GM18499 (cell line): ENCODE measurements around the gene FSHR.

ENCODE experiments used
- ATAC-seq: cut with Tn5 transposase; IDR thresholded peaks from one replicate; pipeline ENCODE4 v1.9.1; 2021; ENCODE audit warnings: moderate number of reproducible peaks; ENCODE audit not compliant: insufficient read depth, unreplicated experiment

Gene FSHR

DNA sequence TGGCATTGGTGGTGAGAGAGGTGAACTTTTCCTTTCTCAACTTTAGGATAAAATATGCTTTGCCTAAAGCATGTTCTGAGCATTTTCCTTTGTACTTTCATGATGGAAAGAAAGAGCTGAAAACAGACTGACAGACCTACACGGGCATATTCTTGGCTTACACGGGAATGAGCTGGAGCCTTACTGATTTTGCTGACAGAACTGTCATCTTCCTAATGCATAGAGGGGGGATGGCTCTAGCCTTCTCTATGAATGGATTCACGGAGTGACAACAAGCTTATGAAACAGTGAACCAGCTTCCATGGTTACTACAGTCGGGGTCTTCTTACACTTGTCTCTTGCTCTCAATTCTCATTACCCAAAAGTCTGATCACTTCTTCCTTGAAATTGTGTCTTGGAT is 32.2 kb downstream of the FSHR start:
- ATAC-seq: no peak

DNA sequence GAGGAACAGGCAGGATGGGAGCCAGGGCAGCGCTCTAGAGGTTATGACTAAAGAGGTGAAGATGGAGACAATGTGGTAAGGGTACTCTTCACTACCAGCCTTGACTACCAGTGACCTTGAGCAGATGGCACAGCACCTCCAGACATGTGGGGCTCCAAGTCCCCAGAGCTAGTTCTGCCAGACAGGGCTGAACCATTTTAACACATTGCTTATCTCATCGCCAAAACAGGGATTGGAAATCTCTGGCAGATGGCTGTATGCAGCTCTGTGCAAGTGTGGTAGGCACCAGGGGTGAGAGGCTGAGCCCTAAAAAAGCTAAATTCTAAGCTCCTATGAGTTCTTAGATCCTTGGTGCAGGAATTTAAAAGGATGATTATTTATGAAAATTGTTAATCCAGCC is 41.3 kb downstream of the FSHR start:
- ATAC-seq: no peak

DNA sequence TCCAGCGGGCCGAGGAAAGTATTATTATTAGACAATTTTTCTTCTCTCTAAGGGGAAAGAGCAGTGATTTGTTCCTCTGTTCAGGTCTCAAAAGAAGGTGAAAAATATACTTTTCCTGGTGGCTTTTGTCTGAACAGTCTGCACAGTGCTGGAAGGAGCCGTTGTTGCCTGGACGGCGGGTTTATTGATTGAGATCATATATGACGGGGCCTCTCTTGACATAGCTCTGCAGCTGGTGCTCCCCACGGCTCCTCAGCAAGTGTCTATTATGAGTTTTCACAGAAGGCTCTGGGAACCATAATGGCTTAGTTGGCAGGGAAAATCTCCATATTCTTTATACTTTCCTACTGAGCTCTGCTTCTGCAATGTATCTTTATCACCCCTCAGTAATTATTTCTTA is 42.9 kb downstream of the FSHR start:
- ATAC-seq: no peak

DNA sequence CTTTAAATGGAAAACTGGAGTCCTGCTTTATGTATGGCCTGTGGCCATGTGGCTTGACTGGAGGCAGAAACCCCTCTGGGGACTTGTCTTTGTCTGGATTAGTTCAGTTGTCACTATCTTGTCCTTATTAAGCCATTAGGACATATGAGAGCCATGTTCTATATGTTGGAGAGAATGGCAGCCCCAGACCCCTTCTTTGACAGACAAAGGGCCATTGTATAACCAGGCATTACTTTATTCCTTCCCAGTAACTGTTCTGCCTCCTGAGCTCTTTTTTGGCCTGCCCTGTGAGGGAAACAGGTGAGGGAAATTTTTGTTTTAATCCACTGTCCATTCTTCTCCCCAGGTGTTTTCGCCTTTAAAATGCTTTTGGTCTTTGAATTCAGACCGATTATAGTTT is 43.3 kb downstream of the FSHR start:
- ATAC-seq: no peak

DNA sequence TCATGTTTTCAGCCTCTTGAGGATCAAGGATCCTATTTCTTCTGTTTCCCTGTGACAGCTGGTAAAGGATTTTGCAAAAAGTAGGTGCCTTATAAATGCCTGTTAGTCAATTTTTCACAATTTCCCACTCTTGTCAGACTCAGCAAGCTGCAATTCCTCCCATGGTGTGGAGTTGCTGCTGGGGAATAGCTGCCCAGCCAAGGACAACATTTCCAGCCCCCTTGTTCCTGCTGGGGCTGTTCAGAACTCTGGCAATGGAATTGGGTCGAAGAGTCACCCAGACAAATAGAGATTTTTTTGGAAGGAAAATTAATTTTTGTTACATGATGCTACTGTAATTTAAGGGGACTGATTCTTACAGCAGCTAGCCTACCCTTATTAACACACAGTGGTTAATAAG is 43.7 kb downstream of the FSHR start:
- ATAC-seq: no peak

DNA sequence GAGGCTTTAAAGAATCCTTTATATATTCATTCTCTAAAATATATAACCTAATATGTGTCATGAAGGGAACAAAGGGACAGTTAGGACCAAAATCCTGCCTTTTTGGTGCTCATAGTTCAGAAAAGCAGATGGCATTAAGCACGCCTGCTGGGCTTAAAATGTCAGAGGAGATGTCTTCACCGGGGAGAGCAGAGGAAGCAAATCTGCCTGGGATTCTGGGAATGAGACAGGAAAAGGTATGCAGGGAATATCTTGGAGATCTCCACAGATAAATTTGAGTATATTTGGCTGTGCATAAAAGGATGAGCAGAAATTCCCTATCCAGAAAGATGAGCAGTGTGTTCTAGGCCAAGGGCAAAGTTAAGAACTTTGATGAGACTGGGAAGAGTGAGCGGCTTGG is 45.5 kb downstream of the FSHR start:
- no peak for ATAC-seq

DNA sequence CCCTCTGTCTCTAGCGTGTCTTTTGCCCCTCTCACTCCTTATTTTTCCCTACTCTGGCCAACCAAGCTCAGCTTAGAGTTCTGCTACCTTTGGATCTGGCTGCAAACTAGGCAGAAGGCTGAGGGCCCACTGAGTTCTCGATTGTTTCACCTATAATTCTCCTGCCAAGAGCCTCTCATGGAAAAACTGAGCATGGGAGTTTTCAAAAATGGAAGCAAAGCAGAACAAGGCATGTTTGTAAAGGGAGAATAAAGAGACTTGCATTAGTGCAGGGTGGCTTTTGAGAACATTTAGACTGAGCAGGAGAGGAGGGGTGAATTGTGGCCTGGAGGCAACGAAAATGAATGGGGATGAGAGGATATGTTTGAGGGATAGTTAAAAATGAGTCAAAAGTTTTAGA is 45.9 kb downstream of the FSHR start:
- no peak for ATAC-seq

DNA sequence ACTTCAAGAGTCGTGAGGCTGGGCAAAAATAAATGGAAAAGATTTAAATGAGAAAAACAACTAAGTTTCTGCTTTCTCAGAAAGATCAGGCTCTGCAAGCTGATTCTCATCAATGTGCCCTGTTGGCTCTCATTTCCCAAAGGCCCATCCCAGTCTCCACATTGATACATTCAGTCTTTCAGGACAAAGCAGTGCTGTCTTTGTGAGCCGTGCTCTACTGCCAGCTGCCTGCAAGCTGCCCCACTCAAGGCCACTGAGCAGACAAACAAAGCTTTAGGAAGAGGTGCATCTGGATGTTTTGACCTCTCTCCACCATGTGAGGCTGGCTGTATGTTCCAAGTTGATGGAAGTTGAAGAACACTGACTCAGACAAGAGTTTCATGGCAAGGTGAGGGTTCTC is 48.8 kb downstream of the FSHR start:
- no peak for ATAC-seq

DNA sequence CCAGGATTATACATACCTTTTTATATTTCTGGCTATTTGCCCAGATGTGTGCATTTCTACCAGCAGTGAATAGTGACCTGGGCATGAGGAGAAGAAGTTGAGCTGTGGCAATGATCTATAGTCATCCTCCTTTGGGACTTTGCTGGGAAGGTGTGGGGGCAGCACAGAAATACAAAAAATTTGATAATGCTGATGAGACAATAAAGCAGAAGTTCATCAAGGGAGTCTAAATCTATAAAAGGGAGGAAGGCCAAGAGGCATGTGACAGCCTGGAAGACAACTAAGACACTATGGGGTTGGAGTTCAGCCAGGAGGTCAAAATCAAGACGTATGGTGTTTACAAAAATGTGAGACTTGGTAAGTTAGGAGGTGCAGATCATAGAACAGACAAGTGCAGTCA is 52.2 kb downstream of the FSHR start:
- no peak for ATAC-seq

DNA sequence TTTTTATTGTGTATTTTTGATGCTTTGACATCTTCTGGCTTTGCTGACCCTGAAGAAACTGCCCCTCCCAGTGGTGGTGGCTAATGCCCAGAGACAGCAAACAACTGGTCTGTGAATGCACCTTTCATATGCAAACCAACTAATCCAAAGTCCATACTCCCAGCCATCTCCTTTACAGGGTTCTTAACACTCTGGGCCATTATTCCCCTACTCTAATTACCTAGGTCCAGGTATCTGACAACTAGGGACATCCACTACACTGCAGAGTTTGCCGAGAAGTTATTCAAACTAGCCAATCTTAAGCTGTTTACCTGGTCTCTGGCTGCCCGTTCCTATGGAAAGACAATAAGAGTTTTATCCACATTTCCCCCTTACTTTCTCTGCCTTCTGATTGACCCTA is 73.6 kb downstream of the FSHR start:
- no peak for ATAC-seq

DNA sequence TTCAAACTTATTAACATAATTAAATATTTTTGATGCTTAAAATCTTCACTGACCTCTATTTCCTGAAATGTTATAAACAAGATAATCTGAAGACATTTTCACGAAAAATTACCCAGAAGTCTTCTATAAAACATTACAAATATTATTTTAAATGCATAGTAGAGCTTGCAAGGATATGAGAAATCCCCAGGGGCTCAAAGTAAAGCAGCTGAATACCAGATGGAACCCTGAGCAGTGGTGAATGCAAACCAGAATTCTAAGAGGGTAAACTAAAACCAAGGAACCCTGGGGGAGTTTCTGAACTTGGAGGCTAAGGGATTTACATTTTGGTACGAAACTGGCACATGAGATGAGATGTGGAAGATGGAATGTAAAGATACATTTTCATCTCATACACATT is 83.6 kb downstream of the FSHR start:
- no peak for ATAC-seq

DNA sequence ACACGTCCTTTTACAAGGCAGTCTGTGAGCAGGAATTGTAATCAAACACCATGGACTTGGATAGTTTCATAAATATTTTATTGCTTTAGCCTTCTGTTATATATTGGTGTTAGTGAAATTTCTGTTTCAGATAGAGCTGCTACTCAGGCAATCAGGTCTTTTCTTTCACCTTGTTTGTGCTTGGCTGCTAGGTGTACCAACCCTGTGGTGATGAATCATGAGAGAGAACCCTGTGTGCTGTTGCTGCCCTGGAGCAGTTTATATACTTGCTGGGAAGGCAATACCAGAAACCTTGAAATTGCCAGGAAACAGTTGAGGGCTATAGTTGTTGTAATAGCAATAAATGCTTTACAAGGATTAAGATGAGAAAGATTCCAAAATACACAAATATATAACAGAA is 84.5 kb downstream of the FSHR start:
- no peak for ATAC-seq

DNA sequence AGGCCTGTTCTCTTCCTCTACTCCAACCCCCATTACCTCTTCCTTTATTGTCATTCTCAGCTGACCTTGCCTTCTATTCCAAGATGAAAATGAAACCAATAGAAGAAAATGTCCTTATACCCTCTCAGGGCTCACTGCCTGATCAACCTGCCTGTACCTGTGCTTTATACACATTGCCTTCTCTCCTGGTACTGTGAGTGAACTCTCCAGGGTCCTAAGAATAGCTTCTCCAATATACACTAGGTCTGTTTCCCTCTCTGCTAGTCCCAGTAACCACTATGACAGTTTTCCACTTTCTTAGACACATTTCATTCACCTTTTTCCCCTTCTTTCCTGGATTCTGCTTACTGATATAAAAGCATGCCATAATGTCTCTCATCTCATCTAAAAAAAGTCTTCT is 85.7 kb downstream of the FSHR start:
- no peak for ATAC-seq

DNA sequence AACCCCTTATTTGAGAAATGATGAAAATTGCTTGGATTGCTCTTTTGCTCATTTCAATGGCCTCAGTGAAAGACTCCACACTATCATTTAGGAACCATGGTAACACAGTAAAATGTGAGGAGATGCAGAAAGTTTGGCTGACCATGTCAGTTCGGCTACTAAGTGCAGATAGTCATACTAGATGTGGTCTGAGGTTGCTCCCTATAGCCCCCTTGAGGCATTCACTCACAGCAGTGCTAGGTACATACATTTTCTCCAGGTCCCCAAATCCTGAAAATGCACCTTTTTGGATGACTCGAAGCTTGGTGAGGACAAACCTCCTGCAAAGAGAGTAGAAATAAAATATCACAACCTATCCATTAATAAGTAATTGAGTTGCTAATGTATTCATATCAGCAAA is 86.3 kb downstream of the FSHR start:
- no peak for ATAC-seq

DNA sequence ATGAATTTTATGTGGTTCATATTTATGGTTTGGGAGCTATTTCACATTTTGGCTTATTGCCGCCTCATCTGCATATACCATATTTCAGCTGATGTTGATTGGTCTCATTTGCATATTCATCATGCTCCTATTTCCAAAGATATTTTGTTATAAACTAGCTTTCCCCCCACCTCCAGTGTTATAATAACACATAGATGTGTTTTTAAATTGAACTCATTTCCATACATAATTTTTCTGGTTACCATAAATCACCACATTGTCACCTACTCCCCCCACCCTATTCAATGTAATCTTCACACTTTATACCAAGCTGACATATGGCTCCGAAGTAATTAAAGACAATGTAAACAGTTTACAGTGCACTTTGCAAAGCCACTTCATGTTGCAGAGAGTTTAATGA is 101.2 kb downstream of the FSHR start:
- no peak for ATAC-seq

DNA sequence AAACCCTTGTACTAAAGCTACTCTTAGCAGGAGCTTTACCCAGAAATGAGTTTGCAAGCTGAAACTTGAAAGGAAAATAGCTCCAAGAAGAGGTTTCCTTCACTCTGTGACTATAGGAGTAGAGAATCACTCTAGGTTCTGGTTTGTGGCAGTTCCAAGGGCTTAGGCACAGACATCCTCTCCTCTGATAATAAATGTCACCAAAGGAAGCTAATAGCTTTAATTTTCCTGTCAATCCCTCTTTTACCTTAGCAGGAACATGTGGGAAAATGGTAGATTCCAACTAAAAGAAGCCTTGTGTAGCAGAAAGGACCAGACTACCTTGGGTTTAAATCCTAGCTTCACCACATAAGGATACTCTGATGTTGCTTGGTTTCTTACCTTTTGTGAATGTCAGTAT is 104.0 kb downstream of the FSHR start:
- no peak for ATAC-seq

DNA sequence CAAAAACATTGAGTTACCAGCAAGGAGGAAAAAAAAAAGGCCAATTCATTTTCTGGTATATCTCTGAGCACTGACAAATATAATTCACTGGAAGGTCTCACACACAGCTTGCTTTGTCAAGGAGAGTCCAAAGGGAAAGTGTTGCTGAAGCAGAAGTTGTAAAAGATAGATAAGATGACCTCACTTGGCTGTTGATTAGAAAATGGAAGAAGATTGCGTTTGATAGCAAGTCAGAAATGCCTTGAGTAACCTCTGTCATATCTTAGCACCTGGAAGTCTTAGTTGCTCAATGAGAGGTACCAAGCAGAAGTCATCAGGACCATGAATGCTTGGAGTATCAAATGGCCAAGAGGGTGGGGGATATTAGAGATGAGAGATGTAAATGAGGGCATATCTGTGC is 105.2 kb downstream of the FSHR start:
- no peak for ATAC-seq

DNA sequence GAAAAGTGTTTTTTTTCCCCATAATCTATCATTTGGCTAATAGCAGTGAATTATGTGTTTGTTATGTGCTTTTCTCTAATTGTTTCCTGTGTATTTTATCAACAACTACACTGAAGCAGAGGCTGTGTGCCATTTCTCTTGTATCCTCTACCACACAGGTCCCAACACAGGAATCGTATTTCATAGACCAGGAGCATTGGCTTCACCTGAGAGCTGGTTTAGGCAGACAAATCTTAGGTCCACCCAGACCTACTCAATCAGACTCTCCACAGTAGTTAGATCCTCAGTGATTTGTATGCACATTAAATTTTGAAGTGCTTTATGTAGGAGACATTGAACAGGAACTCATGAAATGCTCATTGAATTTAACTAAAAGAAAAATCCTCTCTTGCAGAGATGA is 109.2 kb downstream of the FSHR start:
- ATAC-seq: no peak

DNA sequence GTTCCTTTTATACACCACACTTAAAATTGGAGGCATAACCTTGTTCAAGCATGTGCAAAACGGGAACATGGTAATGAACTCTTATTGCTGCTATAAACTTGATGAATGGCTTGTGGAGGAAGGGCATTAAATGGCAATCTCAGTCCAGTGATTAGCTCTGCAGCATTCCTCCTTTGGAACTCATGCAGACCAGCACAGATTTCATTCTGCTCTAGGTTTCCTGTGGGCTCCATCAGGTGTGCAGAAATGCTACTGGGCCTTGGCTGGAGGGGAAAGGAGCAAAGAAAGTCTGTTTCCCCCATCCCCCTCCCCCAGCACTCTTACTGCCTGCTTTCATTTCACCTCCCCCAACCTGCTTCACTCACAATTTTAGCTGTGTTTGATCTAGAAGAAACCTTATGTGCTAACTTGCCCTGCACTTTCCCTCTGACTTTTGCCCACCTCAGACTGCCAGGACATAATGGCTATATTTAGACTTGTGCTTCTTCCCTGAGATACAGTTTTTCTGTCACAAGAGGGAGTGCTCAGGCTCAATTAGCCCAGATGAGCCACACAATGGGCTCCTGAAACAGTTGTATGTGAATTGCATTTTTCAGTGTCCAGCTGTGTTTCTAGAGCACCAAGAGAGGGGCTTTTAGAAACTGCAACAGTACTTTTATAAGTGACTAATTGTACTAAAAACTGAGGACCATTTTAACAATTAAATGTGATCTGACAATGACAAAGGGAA is 109.8 kb downstream of the FSHR start:
- no peak for ATAC-seq

DNA sequence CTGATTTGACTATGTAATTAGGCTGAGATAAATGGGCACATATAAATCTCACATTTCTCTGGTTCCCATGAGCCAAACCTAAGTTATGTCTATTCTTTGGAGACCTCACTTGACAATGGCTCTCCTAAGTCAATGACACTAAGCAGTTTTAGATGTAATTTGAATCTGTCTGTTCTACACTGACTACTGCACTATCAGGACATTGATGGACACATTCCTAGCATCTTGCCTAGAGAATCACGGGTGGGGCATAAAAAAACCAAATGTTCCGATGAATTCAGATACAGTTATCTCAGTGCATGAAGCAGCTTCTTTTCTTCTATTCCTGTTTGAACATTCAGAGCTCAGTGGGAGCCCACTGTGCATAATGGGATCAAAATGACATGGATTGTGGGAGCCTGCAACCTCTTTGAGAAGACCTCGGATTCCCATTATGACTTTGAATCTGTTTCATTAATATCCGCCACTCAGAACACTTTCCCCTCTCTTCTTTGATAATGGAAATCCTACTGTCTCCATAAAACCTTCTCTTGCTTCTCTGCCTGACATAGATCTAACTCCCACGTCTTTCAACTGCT is 110.8 kb downstream of the FSHR start:
- ATAC-seq: no peak

DNA sequence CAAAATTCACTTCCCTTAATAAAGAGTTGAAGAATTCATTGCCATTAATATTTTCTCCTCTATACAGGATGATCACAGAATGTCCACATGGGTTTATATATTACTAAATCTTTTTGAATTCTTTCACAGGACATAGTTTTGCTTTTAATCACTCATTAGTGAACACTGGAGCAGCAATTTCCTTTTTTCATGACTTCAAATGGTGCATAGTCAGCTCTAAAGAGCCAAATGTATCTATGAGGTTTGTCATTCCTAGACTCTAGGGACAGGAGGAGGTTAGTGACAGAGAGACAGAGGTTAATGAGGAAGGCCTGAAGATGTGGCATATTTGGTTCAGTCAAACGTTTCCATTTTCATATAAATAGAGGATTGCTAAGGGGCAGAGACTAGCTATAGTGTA is 111.8 kb downstream of the FSHR start:
- ATAC-seq: no peak

DNA sequence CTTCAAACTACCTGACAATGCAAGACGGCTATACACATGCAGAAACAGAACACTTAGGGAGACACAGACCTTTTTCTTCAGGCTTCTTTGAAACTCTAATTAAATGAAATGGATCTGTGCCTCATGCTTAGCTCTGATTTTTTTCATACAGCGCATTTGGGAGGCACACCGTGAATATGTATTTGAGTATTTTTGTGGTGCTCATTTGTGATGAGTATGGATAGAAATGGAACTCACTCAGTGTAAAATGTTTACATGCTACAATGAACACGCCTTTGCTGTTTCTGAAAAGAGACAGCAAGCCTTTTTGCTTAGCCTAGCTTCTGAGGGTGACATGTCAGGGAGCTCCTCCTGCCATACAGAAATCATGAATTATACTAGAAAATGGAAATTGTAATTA is 113.3 kb downstream of the FSHR start:
- no peak for ATAC-seq

DNA sequence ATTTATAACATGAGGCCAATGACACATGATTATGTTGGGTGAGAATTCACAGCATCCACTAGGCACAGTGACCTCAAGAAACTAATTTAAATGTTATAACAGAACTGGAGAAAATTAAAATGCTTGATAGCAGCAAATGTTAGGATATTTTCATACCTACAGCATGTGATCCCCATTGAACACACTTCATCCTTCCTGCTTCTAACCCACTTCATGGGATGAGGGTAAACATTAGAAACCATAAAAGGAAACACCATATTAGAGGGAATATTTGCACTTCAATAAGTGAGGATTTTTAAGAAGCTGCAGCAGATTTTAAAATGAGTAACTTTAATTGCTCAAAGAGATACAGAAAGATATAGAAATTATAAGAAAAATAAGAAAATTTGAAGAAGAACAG is 117.1 kb downstream of the FSHR start:
- ATAC-seq: no peak
